Activated naive CD8-positive, alpha-beta T cell (primary cell): ENCODE data around the gene PRND.

Experiments used
- H3K27ac Mint-ChIP-seq: one replicate; pipeline ENCODE4 v1.8.0; 2021; ENCODE audit warnings: mixed read lengths
- H3K27me3 Mint-ChIP-seq: one replicate; pipeline ENCODE4 v1.8.0; 2021; ENCODE audit warnings: mixed read lengths
- H3K36me3 Mint-ChIP-seq: one replicate; pipeline ENCODE4 v1.8.0; 2021; ENCODE audit warnings: mixed read lengths
- H3K4me1 Mint-ChIP-seq: one replicate; pipeline ENCODE4 v1.8.0; 2021; ENCODE audit warnings: low read depth, mixed read lengths
- H3K4me3 Mint-ChIP-seq: one replicate; pipeline ENCODE4 v1.8.0; 2021; ENCODE audit warnings: mild to moderate bottlenecking, mixed read lengths
- H3K9me3 Mint-ChIP-seq: one replicate; pipeline ENCODE4 v1.8.0; 2021; ENCODE audit warnings: low read depth, mixed read lengths

PRND gene

GRCh38 chr20:4721719-4722118, at the start of gene PRND:
Gene PRND, plus strand, starts transcription at chr20:4721909. Its CDS starts 2,643 bp downstream, at chr20:4724552.
- Mint-ChIP-seq H3K4me1 (peaks cover 17% of the 10 kb centered on the region), H3K27ac (no peak within 1 kb of the TSS), H3K36me3 (no peaks in the 10 kb centered on the region), H3K4me3 (no peak within 1 kb of the TSS), H3K27me3 (no peaks in the 10 kb centered on the region), H3K9me3 (no peaks in the 10 kb centered on the region)

- no peaks in the 10 kb centered on the region for H3K9me3 Mint-ChIP-seq
- no peak overlapping the region for H3K4me3 Mint-ChIP-seq
- no peak overlapping the region for H3K27ac Mint-ChIP-seq
- no peaks in the 10 kb centered on the region for H3K36me3 Mint-ChIP-seq
- no peaks in the 10 kb centered on the region for H3K4me1 Mint-ChIP-seq
- no peaks in the 10 kb centered on the region for H3K27me3 Mint-ChIP-seq
These were observed 48.8 kb upstream of the PRND start for GRCh38 chr20:4672948-4673347.

- Mint-ChIP-seq H3K36me3 (no peaks in the 10 kb centered on the region), H3K4me3 (no peak overlapping the region), H3K4me1 (no peaks in the 10 kb centered on the region), H3K27me3 (no peaks in the 10 kb centered on the region), H3K27ac (no peak overlapping the region), H3K9me3 (no peaks in the 10 kb centered on the region)
These were observed 48.2 kb upstream of the PRND start for GRCh38 chr20:4673371-4674001.

GRCh38 chr20:4674672-4675071, 47.0 kb upstream of the PRND start:
- H3K4me3 Mint-ChIP-seq: no peak overlapping the region
- no peak overlapping the region for H3K27ac Mint-ChIP-seq
- H3K27me3 Mint-ChIP-seq: no peaks in the 10 kb centered on the region
- H3K4me1 Mint-ChIP-seq: no peaks in the 10 kb centered on the region
- no peaks in the 10 kb centered on the region for H3K36me3 Mint-ChIP-seq
- no peaks in the 10 kb centered on the region for H3K9me3 Mint-ChIP-seq

- Mint-ChIP-seq H3K27me3 (no peaks in the 10 kb centered on the region), H3K27ac (no peak overlapping the region), H3K4me1 (no peaks in the 10 kb centered on the region), H3K36me3 (no peaks in the 10 kb centered on the region), H3K9me3 (no peaks in the 10 kb centered on the region), H3K4me3 (no peak overlapping the region)
These were observed 43.9 kb upstream of the PRND start for GRCh38 chr20:4677846-4678245.

- no peak overlapping the region for H3K27ac Mint-ChIP-seq
- peaks cover 31% of the 10 kb centered on the region for H3K4me1 Mint-ChIP-seq
- no peaks in the 10 kb centered on the region for H3K36me3 Mint-ChIP-seq
- H3K27me3 Mint-ChIP-seq: no peaks in the 10 kb centered on the region
- H3K9me3 Mint-ChIP-seq: no peaks in the 10 kb centered on the region
- H3K4me3 Mint-ChIP-seq: no peak overlapping the region
These were observed 40.3 kb upstream of the PRND start for GRCh38 chr20:4681401-4681800.

- Mint-ChIP-seq H3K9me3 (no peaks in the 10 kb centered on the region), H3K27me3 (no peaks in the 10 kb centered on the region), H3K27ac (peak overlapping the region; percentile 64), H3K4me3 (no peak overlapping the region), H3K36me3 (no peaks in the 10 kb centered on the region), H3K4me1 (peaks cover 31% of the 10 kb centered on the region)
These were observed 39.7 kb upstream of the PRND start for GRCh38 chr20:4681991-4682401.

GRCh38 chr20:4682682-4683081, 39.0 kb upstream of the PRND start:
- Mint-ChIP-seq H3K4me3 (no peak overlapping the region), H3K27me3 (no peaks in the 10 kb centered on the region), H3K4me1 (peaks cover 37% of the 10 kb centered on the region), H3K27ac (peak overlapping the region; percentile 86), H3K9me3 (no peaks in the 10 kb centered on the region), H3K36me3 (no peaks in the 10 kb centered on the region)

- Mint-ChIP-seq H3K36me3 (no peaks in the 10 kb centered on the region), H3K9me3 (no peaks in the 10 kb centered on the region), H3K4me1 (peaks cover 43% of the 10 kb centered on the region), H3K27me3 (no peaks in the 10 kb centered on the region), H3K27ac (peak overlapping the region; percentile 86), H3K4me3 (no peak overlapping the region)
These were observed 38.4 kb upstream of the PRND start for GRCh38 chr20:4683261-4683660.

- H3K4me3 Mint-ChIP-seq: peak overlapping the region; percentile 32
- H3K27me3 Mint-ChIP-seq: no peaks in the 10 kb centered on the region
- no peaks in the 10 kb centered on the region for H3K9me3 Mint-ChIP-seq
- peak overlapping the region; percentile 96 for H3K27ac Mint-ChIP-seq
- H3K36me3 Mint-ChIP-seq: no peaks in the 10 kb centered on the region
- peaks cover 59% of the 10 kb centered on the region for H3K4me1 Mint-ChIP-seq
These were observed 36.8 kb upstream of the PRND start for GRCh38 chr20:4684837-4685413.

GRCh38 chr20:4685923-4686221, 35.8 kb upstream of the PRND start:
- H3K27ac Mint-ChIP-seq: peak overlapping the region; percentile 96
- peak overlapping the region; percentile 87 for H3K4me3 Mint-ChIP-seq
- H3K9me3 Mint-ChIP-seq: no peaks in the 10 kb centered on the region
- H3K4me1 Mint-ChIP-seq: peaks cover 68% of the 10 kb centered on the region
- peaks cover 3% of the 10 kb centered on the region for H3K36me3 Mint-ChIP-seq
- no peaks in the 10 kb centered on the region for H3K27me3 Mint-ChIP-seq

- peaks cover 87% of the 10 kb centered on the region for H3K4me1 Mint-ChIP-seq
- H3K27ac Mint-ChIP-seq: peak overlapping the region; percentile 58
- H3K27me3 Mint-ChIP-seq: no peaks in the 10 kb centered on the region
- H3K36me3 Mint-ChIP-seq: peaks cover 20% of the 10 kb centered on the region
- H3K9me3 Mint-ChIP-seq: no peaks in the 10 kb centered on the region
- H3K4me3 Mint-ChIP-seq: peak overlapping the region; percentile 92
These were observed 33.4 kb upstream of the PRND start for GRCh38 chr20:4688305-4688704.

- Mint-ChIP-seq H3K4me3 (peak overlapping the region; percentile 92), H3K27me3 (no peaks in the 10 kb centered on the region), H3K27ac (no peak overlapping the region), H3K36me3 (peaks cover 22% of the 10 kb centered on the region), H3K9me3 (no peaks in the 10 kb centered on the region), H3K4me1 (peaks cover 83% of the 10 kb centered on the region)
These were observed 32.5 kb upstream of the PRND start for GRCh38 chr20:4689220-4689619.

GRCh38 chr20:4691753-4692152, 30.0 kb upstream of the PRND start:
- H3K27ac Mint-ChIP-seq: peak overlapping the region; percentile 23
- peak overlapping the region; percentile 39 for H3K4me3 Mint-ChIP-seq
- peaks cover 81% of the 10 kb centered on the region for H3K4me1 Mint-ChIP-seq
- H3K9me3 Mint-ChIP-seq: no peaks in the 10 kb centered on the region
- peaks cover 25% of the 10 kb centered on the region for H3K36me3 Mint-ChIP-seq
- no peaks in the 10 kb centered on the region for H3K27me3 Mint-ChIP-seq

- Mint-ChIP-seq H3K9me3 (no peaks in the 10 kb centered on the region), H3K4me1 (peaks cover 73% of the 10 kb centered on the region), H3K36me3 (peaks cover 30% of the 10 kb centered on the region), H3K27ac (peak overlapping the region; percentile 34), H3K4me3 (no peak overlapping the region), H3K27me3 (no peaks in the 10 kb centered on the region)
These were observed 27.6 kb upstream of the PRND start for GRCh38 chr20:4694076-4694475.

- Mint-ChIP-seq H3K27me3 (no peaks in the 10 kb centered on the region), H3K9me3 (no peaks in the 10 kb centered on the region), H3K4me3 (no peak overlapping the region), H3K4me1 (peaks cover 42% of the 10 kb centered on the region), H3K27ac (peak overlapping the region; percentile 61), H3K36me3 (peaks cover 21% of the 10 kb centered on the region)
These were observed 24.4 kb upstream of the PRND start for GRCh38 chr20:4697189-4697830.
